Measurements from ENCODE around the gene CTNNA2. TPM values are rescaled to one million over a fixed set of nuclear protein-coding genes. Genes with fewer than 3 reads are reported as not detected.

Gene CTNNA2
- total RNA-seq, 2 donors from 2014 or later = 0.37 to 0.92 TPM

DNA sequence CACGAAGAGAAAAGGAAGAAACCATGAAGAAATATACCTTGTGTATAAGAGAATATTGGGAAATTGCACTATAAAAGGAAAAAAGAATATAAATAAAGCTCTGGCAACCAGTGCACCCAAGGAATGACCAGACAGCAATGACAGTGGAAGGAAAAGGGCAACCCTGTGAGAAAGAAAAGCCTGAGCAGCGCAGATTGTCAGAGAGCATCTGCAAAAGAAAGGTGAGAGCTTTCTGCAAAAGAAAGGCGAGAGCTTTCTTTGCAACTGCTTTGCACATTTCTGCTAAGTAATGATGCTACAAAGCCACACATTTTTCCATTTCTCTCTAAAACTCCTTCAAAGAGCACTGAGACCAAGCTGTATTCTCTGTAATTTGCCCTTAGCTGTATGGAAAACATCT lies 83.6 kb downstream of the CTNNA2 start:
- ATAC-seq = no peak
- intact Hi-C loops (cut with DNase I, micrococcal nuclease) = no loop called here
- no peak for DNase-seq

GRCh38 chr2:79604748-79605147 lies 91.9 kb downstream of the CTNNA2 start:
- intact Hi-C loops (cut with DNase I, micrococcal nuclease) = no loop called here
- no peak for ATAC-seq
- DNase-seq = no peak

- intact Hi-C loops (cut with DNase I, micrococcal nuclease) = no loop called here
- DNase-seq (no peak), ATAC-seq (peak; percentile 59)
Measured at GRCh38 chr2:79611448-79612016, 98.7 kb downstream of the CTNNA2 start.

DNA sequence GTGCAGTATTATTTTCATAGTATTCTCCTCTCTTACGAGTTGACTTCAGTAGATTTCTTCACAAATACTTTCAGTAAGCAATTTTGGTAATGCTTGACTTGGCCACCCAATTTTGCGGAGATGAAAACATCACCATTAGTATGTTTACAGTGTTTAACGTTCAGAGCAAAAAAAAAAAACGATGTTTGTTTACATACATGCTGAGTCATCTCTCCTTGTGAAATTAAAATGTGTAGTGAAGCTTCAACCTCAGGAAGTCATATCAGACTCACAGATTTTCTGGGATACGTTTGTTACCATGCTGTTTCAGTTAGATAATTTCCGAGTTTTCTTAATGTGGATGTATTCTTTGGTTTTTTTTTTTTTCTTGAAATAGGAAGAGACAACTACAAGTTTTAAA lies 100.1 kb downstream of the CTNNA2 start:
- intact Hi-C loops (cut with DNase I, micrococcal nuclease) = no loop called here
- no peak for DNase-seq
- no peak for ATAC-seq

- DNase-seq (no peak), ATAC-seq (no peak)
- intact Hi-C loops (cut with DNase I, micrococcal nuclease) = no loop called here
Measured at GRCh38 chr2:79619442-79619841, 106.6 kb downstream of the CTNNA2 start.

DNA sequence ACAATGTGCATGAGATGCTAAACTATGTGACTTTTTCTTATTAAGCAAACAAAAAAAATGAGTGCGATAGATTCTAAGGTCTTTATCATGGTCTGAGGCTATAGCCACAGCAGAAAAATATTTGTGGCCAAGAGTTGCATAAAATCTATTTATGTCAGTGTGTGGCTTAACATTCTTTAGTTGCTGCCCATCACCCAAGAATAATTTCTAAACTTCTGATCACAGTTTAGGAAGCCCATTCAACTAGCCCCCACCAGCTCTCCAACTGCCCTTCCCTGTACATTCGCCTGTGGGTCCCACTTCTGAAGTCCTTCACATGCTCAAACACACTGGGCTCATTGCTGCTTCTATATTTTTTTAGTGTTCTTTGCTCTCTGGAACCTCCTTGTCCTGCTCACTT lies 107.1 kb downstream of the CTNNA2 start:
- DNase-seq (no peak), ATAC-seq (no peak)
- intact Hi-C loops (cut with DNase I, micrococcal nuclease) = no loop called here

DNA sequence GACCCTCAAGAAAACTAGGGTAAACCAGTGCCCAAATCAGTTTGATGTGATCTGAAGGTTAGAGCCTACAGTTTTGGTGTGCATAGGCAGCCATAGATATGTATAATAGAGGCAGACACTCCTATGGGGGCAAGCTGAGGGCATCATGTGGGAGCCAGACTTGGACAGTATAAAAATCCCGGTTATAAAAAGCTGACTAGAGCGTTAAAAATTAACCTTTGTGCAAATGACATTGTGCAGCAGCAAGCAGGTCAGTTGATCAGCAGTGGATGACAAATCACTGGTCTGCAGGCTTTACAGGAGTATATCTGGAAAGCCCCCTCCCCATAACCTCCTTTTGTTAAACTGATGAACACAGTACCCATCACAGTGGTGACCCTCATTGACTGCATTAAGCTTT lies 107.8 kb downstream of the CTNNA2 start:
- intact Hi-C loops (cut with DNase I, micrococcal nuclease) = no loop called here
- ATAC-seq (peak; percentile 86), DNase-seq (no peak)

- peak; percentile 50 for ATAC-seq
- intact Hi-C loops (cut with DNase I, micrococcal nuclease) = no loop called here
Measured at GRCh38 chr2:79621252-79621651, 108.4 kb downstream of the CTNNA2 start.

DNA sequence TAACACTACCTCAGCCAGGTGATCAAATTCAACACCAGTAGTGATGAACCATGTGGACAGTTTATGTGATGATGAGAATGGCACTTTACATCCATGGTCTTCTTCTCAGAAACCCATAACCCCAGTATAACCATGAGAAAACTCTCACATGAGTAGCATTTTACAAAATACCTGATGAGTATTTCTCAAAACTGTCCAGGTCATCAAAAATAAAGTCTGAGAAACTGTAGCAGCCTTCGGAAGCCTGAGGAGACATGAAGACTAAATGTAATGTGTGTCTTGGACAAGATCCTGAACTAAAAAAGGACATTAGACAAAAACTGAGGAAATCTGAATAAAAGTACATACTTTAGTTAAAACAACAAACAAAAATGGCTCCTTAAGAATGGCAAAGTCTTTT lies 108.9 kb downstream of the CTNNA2 start:
- no peak for ATAC-seq
- no peak for DNase-seq
- intact Hi-C loops (cut with DNase I, micrococcal nuclease) = no loop called here

More at GRCh38 chr2:79621252-79621651, 108.4 kb downstream of the CTNNA2 start:
- DNase-seq = no peak

DNA sequence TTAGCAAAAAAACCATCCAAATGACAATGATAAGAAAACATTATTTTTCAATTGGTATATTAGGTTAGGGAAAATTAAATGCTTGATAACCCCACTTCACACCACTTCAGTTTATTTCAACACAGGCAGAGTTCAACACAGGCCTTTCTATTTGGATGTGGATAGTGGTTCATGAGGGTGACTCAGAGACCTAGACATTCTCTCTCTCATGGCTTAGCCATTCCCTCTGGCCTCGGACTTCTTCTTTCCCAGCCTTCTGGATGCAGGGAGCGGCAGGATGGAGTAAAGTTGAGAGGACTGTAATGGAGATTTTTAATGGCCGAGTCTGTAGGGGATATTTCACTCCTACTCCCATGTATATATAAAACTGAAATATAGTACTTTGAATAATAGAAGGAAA lies 109.7 kb downstream of the CTNNA2 start:
- ATAC-seq (no peak), DNase-seq (no peak)
- intact Hi-C loops (cut with DNase I, micrococcal nuclease) = no loop called here

- ATAC-seq = no peak
- intact Hi-C loops (cut with DNase I, micrococcal nuclease) = no loop called here
- DNase-seq = no peak
Measured at GRCh38 chr2:79627237-79627636, 114.4 kb downstream of the CTNNA2 start.

GRCh38 chr2:79630060-79630459 lies 117.2 kb downstream of the CTNNA2 start:
- intact Hi-C loops (cut with DNase I, micrococcal nuclease) = no loop called here
- DNase-seq (no peak), ATAC-seq (no peak)

DNA sequence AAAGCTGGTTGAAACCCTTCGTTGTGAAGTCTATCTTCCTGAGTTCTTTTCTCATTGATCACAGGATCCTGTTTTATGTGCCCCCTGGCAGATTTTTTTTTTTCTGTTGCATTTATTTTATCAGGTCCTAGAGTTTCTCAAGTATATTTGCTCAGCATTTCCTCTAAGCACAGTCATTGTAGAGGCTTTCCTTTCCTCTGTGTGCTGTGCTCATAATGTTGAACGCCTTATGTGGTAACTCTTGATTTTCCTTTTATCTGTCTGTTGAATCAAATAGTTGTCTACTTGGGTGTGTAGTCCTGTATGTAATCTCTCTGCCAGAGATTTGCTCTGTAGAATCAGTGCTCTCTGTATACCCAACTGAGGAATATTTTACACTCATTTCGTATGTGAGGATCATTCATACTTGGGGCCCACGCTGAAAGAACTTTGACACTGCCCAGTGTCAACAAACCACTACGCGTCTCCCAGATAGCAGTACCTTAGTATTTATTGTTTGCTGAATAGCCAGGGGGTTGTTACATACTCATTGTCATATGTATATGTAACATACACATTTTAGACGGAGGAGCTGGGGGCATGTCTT lies 118.2 kb downstream of the CTNNA2 start:
- DNase-seq = no peak
- intact Hi-C loops (cut with DNase I, micrococcal nuclease) = no loop called here
- peak; percentile 62 for ATAC-seq

- no peak for ATAC-seq
- intact Hi-C loops (cut with DNase I, micrococcal nuclease) = no loop called here
- DNase-seq = no peak
Measured at GRCh38 chr2:79638410-79638809, 125.6 kb downstream of the CTNNA2 start.

GRCh38 chr2:79638954-79639353 lies 126.1 kb downstream of the CTNNA2 start:
- intact Hi-C loops (cut with DNase I, micrococcal nuclease) = no loop called here
- DNase-seq (no peak), ATAC-seq (no peak)

DNA sequence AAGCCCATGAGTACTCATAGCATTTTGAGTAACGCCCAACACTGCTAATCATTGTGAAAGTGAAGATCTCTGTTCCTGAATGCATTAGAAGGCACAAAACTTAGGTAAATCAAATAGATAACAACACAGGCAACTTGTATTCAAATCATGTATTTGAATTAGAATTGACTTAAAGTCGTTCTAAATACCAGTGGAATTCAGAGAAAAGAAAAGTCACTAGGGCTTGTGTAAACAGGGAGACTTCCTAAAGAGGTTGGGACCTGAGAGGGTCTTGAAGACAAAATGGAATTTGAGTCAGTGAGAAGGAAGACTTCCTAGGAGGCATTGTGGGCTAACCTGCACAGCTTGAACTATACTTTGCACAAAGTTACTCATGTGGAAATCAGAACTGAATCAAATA lies 127.2 kb downstream of the CTNNA2 start:
- DNase-seq (no peak), ATAC-seq (no peak)
- intact Hi-C loops (cut with DNase I, micrococcal nuclease) = no loop called here

DNA sequence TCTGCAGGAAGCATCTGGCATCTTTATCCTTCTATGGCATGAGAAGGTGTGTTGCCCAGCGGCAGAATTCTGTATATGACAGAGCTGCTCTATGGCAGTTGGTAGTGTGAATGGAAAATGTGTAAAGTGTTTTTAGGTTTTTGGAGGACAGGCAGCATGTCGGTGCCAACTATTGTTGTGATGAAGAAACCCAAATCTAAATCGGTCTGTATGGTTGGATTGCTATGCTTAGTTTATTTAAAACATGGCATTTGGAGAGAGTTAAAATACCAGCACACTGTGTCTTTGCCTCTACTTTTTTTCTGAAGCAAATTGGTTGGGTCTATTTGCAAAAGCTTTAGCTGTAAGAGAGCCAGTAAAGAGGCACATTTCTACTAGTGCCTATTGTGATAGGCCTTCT lies 136.7 kb downstream of the CTNNA2 start:
- intact Hi-C loops (cut with DNase I, micrococcal nuclease) = no loop called here
- DNase-seq (no peak), ATAC-seq (no peak)

DNA sequence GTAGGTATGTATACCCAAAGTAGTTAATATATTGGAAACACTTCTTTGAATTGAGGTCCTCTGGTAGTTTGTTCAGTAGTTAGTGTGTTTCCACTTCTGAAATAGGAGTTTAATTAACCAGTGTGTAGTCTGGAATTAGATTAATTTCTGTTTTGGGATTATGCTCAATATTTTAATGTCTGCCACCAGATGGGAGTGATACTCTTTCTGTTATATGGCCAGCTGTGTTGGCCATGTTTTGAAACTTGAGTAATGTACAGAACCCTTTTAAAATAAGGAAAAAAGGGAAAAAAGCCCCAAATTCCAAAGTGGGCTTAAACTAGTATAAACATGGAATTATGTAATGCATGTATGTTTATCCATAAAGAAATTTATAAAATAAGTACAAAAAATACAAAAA lies 147.7 kb downstream of the CTNNA2 start:
- intact Hi-C loops (cut with DNase I, micrococcal nuclease) = no loop called here
- ATAC-seq = no peak
- no peak for DNase-seq

DNA sequence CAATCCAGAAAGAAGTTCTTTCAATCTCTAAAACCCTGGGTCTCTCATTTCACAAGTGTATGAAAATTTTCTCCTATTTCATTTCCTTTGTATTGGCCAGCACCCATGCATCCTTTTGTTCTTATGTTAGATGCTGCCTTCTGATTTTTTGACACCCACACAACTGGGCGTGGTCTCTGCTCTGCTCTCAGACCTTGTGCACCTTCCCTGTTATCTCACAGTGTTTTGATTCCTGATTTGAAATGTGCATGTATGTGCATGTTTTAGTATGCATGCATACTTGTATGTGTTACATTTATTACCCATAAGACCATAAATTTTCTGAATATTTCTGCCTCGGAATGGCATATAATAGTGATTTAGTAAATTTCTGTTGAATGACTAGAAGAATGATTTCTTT lies 152.2 kb downstream of the CTNNA2 start:
- intact Hi-C loops (cut with DNase I, micrococcal nuclease) = no loop called here
- no peak for DNase-seq
- no peak for ATAC-seq

DNA sequence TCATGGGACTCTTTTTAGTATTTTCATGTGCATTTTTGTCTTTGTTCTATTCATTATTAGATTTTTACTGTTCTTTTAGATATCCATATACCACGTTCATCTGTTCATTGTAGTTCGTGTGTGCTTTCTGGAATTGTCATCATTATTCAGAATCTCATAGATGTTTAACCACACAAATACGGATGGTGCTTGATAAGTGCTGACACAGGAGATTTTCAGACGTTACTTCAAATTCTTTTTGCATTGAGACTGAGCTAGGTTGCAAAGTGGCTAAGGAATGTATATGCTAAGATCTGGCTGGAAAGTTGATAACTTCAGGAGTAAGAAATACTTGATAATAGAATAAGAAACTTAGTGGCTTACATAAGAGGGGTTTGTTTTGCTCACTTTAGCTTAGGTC lies 153.6 kb downstream of the CTNNA2 start:
- intact Hi-C loops (cut with DNase I, micrococcal nuclease) = no loop called here
- no peak for ATAC-seq
- DNase-seq = no peak

GRCh38 chr2:79669714-79670113 lies 156.9 kb downstream of the CTNNA2 start:
- ATAC-seq = no peak
- intact Hi-C loops (cut with DNase I, micrococcal nuclease) = no loop called here
- DNase-seq = no peak

Data from left colon (tissue), 2 donors.